ENCODE results near the gene GPR3.

GPR3 gene

GRCh38 chr1:27392096-27392777 lies at the start of gene GPR3:
Gene GPR3, plus strand, starts transcription at chr1:27392622. Its CDS starts 1,177 bp downstream, at chr1:27393799.
- DNase-seq (ENCODE audit: low read depth in 2 of 2) = peak; percentile 92 to 95

- DNase-seq (ENCODE audit: low read depth in 2 of 2) = peak in 1 of 2 donors; percentile 45
These were observed 49.4 kb upstream of the GPR3 start for GRCh38 chr1:27342778-27343638.

GRCh38 chr1:27343639-27344025 lies 48.8 kb upstream of the GPR3 start:
- DNase-seq (ENCODE audit: low read depth in 2 of 2) = no peak

- DNase-seq (ENCODE audit: low read depth in 2 of 2) = no peak
These were observed 47.1 kb upstream of the GPR3 start for GRCh38 chr1:27345272-27345671.

- no peak for DNase-seq (ENCODE audit: low read depth in 2 of 2)
These were observed 46.1 kb upstream of the GPR3 start for GRCh38 chr1:27346357-27346756.

GRCh38 chr1:27346991-27347624 lies 45.3 kb upstream of the GPR3 start:
- DNase-seq (ENCODE audit: low read depth in 2 of 2) = no peak

GRCh38 chr1:27348861-27349783 lies 43.3 kb upstream of the GPR3 start:
- DNase-seq (ENCODE audit: low read depth in 2 of 2) = no peak

- no peak for DNase-seq (ENCODE audit: low read depth in 2 of 2)
These were observed 42.4 kb upstream of the GPR3 start for GRCh38 chr1:27349784-27350662.

GRCh38 chr1:27350663-27351540 lies 41.5 kb upstream of the GPR3 start:
- no peak for DNase-seq (ENCODE audit: low read depth in 2 of 2)

- no peak for DNase-seq (ENCODE audit: low read depth in 2 of 2)
These were observed 40.8 kb upstream of the GPR3 start for GRCh38 chr1:27351541-27352107.

- no peak for DNase-seq (ENCODE audit: low read depth in 2 of 2)
These were observed 39.3 kb upstream of the GPR3 start for GRCh38 chr1:27353166-27353565.

- no peak for DNase-seq (ENCODE audit: low read depth in 2 of 2)
These were observed 38.8 kb upstream of the GPR3 start for GRCh38 chr1:27353629-27354028.

GRCh38 chr1:27355683-27356082 lies 36.7 kb upstream of the GPR3 start:
- no peak for DNase-seq (ENCODE audit: low read depth in 2 of 2)

- DNase-seq (ENCODE audit: low read depth in 2 of 2) = no peak
These were observed 36.2 kb upstream of the GPR3 start for GRCh38 chr1:27356277-27356618.

GRCh38 chr1:27356619-27357280 lies 35.7 kb upstream of the GPR3 start:
- no peak for DNase-seq (ENCODE audit: low read depth in 2 of 2)

GRCh38 chr1:27357281-27358037 lies 35.0 kb upstream of the GPR3 start:
- DNase-seq (ENCODE audit: low read depth in 2 of 2) = peak; percentile 69 to 77

GRCh38 chr1:27358038-27358927 lies 34.1 kb upstream of the GPR3 start:
- DNase-seq (ENCODE audit: low read depth in 2 of 2) = no peak

Data from stimulated activated CD4-positive, alpha-beta T cell treated with anti-CD3 and anti-CD28 coated beads, Interleukin-4, amount 100 ng/mL, for 48 hours (primary cell).